Upper lobe of left lung (tissue), 6 donors: Measurements from ENCODE around the gene ULK3. TPM values are rescaled to one million over a fixed set of nuclear protein-coding genes. Genes with fewer than 3 reads are reported as not detected.
A peak's percentile ranks its signal among the peaks of the same experiment; 100 is the strongest.

Source experiments
- ATAC-seq, 2 donors: fragments of 200-7000 bp; cut with Tn5 transposase; one replicate each; pipeline ENCODE4 v1.9.1; 2022; ENCODE audit warnings: mild to moderate bottlenecking in 2 of 2, moderate library complexity in 2 of 2; ENCODE audit not compliant: low FRiP score in 2 of 2
- DNase-seq, 2 donors: peaks; one replicate each; pipeline ENCODE4 v3.0.0-alpha.2; 2019 to 2020
- H3K27ac ChIP-seq, 4 donors: fragments of 200-600 bp; sonication (generic); one replicate each; pipeline ENCODE4 v1.5.1; 2016 to 2019
- H3K27me3 ChIP-seq, 4 donors: fragments of 200-600 bp; sonication (generic); one replicate each; pipeline ENCODE4 v1.5.1; 2017 to 2019
- H3K36me3 ChIP-seq, 4 donors: fragments of 200-600 bp; sonication (generic); one replicate each; pipeline ENCODE4 v1.5.1; 2016 to 2019
- H3K4me1 ChIP-seq, 4 donors: fragments of 200-600 bp; sonication (generic); one replicate each; pipeline ENCODE4 v1.5.1; 2018 to 2019
- H3K4me3 ChIP-seq, 4 donors: fragments of 200-600 bp; sonication (generic); one replicate each; pipeline ENCODE4 v1.5.1; 2017 to 2019; ENCODE audit warnings: mild to moderate bottlenecking in 2 of 4, moderate library complexity in 1 of 4
- H3K9me3 ChIP-seq, 4 donors: fragments of 200-600 bp; sonication (generic); one replicate each; pipeline ENCODE4 v1.5.1; 2018 to 2019
- CTCF ChIP-seq, 6 experiments: fragments of 450-650 bp in 4 of 6; fragments of 200-600 bp in 2 of 6; sonication (generic) in 2 of 6; IDR thresholded peaks; one replicate each; pipeline ENCODE4 v1.5.1; 2016 to 2019; ENCODE audit warnings: antibody characterized with exemption in 6 of 6
- EP300 ChIP-seq, 4 donors: sonication (generic); formaldehyde crosslinking; IDR thresholded peaks; one replicate each; pipeline ENCODE4 v1.5.1; 2017; ENCODE audit warnings: antibody characterized with exemption in 4 of 4, control low read depth in 2 of 4
- POLR2A ChIP-seq, 4 donors: fragments of 450-650 bp; IDR thresholded peaks; one replicate each; pipeline ENCODE4 v1.5.1; 2016 to 2017; ENCODE audit warnings: antibody characterized with exemption in 4 of 4, mild to moderate bottlenecking in 2 of 4
- POLR2AphosphoS5 ChIP-seq, 2 donors: sonication (generic); formaldehyde crosslinking; IDR thresholded peaks; one replicate each; pipeline ENCODE4 v1.5.1; 2017; ENCODE audit warnings: antibody characterized with exemption in 2 of 2
- WGBS, 2 donors: methylation state at CpG; one replicate each; pipeline ENCODE4 v1.1.5; 2017 to 2018; 5-methylcytosine and 5-hydroxymethylcytosine counted together
- total RNA-seq, 6 donors: library from RNA; depleted of rRNA in 4 of 6; stranded (reverse); fragments of >200 nt in 4 of 6; gene quantifications; one replicate each; pipeline versions ENCODE4 v1.1.0 to v1.2.1, GENCODE V29; 2016 to 2021
- donor health status: DM: no; HTN: no; CAD: no; lungs with moderate emphysema.
- donor health status: DM: no; HTN: yes; CAD: no; lungs with severe emphysema.

ULK3 gene
- total RNA-seq, 6 donors from 2014 or later: 40.6 to 158 (median 65.0) TPM

- TF ChIP-seq CTCF (IDR thresholded peaks at IDR 0.05) (no peak), EP300 (IDR thresholded peaks at IDR 0.05) (no peak), POLR2A (IDR thresholded peaks at IDR 0.05) (no peak), POLR2AphosphoS5 (IDR thresholded peaks at IDR 0.05) (no peak)
- ATAC-seq: no peak
- Histone ChIP-seq H3K36me3 (no peaks in the 10 kb centered on the region), H3K27me3 (no peaks in the 10 kb centered on the region), H3K27ac (no peak overlapping the region), H3K4me1 (peaks cover 8 to 15% (median 12%) of the 10 kb centered on the region in 4 donors), H3K9me3 (no peaks in the 10 kb centered on the region), H3K4me3 (no peak overlapping the region)
- WGBS, 2 donors: 79 to 83% methylated on average over 4 of the region's 4 CpGs
- DNase-seq: no peak
These were observed 41.7 kb upstream of the ULK3 start for GRCh38 chr15:74884428-74885223.

- H3K36me3 ChIP-seq: no peaks in the 10 kb centered on the region
- no peak overlapping the region for H3K27ac ChIP-seq
- no peak for TF ChIP-seq POLR2AphosphoS5 (IDR thresholded peaks at IDR 0.05)
- TF ChIP-seq CTCF (IDR thresholded peaks at IDR 0.05): no peak
- TF ChIP-seq POLR2A (IDR thresholded peaks at IDR 0.05): no peak
- no peak for TF ChIP-seq EP300 (IDR thresholded peaks at IDR 0.05)
- ATAC-seq (no peak), DNase-seq (no peak)
- no peaks in the 10 kb centered on the region for H3K4me1 ChIP-seq
- H3K27me3 ChIP-seq: no peaks in the 10 kb centered on the region
- 93 to 99% methylated on average over 6 of the region's 6 CpGs for WGBS, 2 donors
- no peaks in the 10 kb centered on the region for H3K9me3 ChIP-seq
- no peak overlapping the region for H3K4me3 ChIP-seq
These were observed 39.6 kb upstream of the ULK3 start for GRCh38 chr15:74882528-74882927.

- Histone ChIP-seq H3K36me3 (no peaks in the 10 kb centered on the region), H3K4me1 (peaks cover 0 to 7% (median 6%) of the 10 kb centered on the region in 4 donors), H3K4me3 (no peak overlapping the region), H3K9me3 (no peaks in the 10 kb centered on the region), H3K27me3 (no peaks in the 10 kb centered on the region), H3K27ac (no peak overlapping the region)
- TF ChIP-seq POLR2AphosphoS5 (IDR thresholded peaks at IDR 0.05) (no peak), POLR2A (IDR thresholded peaks at IDR 0.05) (no peak), CTCF (IDR thresholded peaks at IDR 0.05) (no peak), EP300 (IDR thresholded peaks at IDR 0.05) (no peak)
- DNase-seq: no peak
- no peak for ATAC-seq
- WGBS, 2 donors: 66 to 82% methylated on average over 4 of the region's 4 CpGs
These were observed 35.3 kb upstream of the ULK3 start for GRCh38 chr15:74878273-74878672.

GRCh38 chr15:74873756-74874424 is 30.9 kb upstream of the ULK3 start:
- 27 to 37% methylated on average over 13 to 16 of the region's 16 CpGs for WGBS, 2 donors
- DNase-seq (peak in 1 of 2 donors; percentile 38), ATAC-seq (peak in 1 of 2 donors; percentile 18)
- H3K27ac ChIP-seq: peak overlapping the region; percentile 91 to 98 (median 94)
- H3K27me3 ChIP-seq: no peaks in the 10 kb centered on the region
- no peak for TF ChIP-seq EP300 (IDR thresholded peaks at IDR 0.05)
- peak in 1 of 6 experiments; percentile 5 for TF ChIP-seq CTCF (IDR thresholded peaks at IDR 0.05)
- H3K36me3 ChIP-seq: no peaks in the 10 kb centered on the region
- H3K4me3 ChIP-seq: peak overlapping the region; percentile 62 to 74 (median 72)
- H3K4me1 ChIP-seq: peaks cover 37 to 46% (median 42%) of the 10 kb centered on the region in 4 donors
- no peaks in the 10 kb centered on the region for H3K9me3 ChIP-seq
